ENCODE results near the gene SLC66A1.

SLC66A1 gene

DNA sequence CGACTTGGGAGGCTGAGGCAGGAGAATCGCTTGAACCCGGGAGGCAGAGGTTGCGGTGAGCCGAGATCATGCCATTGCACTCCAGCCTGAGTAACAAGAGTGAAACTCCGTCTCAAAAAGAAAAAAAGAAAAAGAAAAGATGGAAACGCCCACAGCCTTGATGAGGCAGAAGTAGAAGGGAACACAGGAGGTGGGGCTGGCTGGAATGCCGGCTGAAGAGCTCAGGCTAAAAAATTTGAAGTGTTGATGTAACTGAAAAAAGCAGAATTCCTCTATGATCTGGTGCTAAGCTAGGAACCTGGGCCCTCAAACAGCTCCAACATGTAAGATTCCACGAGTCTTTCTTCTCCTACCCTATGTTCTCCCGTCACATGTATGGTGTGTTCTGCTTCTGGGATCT lies 53.6 kb downstream of the SLC66A1 start:
- DNase-seq, result no peak

DNA sequence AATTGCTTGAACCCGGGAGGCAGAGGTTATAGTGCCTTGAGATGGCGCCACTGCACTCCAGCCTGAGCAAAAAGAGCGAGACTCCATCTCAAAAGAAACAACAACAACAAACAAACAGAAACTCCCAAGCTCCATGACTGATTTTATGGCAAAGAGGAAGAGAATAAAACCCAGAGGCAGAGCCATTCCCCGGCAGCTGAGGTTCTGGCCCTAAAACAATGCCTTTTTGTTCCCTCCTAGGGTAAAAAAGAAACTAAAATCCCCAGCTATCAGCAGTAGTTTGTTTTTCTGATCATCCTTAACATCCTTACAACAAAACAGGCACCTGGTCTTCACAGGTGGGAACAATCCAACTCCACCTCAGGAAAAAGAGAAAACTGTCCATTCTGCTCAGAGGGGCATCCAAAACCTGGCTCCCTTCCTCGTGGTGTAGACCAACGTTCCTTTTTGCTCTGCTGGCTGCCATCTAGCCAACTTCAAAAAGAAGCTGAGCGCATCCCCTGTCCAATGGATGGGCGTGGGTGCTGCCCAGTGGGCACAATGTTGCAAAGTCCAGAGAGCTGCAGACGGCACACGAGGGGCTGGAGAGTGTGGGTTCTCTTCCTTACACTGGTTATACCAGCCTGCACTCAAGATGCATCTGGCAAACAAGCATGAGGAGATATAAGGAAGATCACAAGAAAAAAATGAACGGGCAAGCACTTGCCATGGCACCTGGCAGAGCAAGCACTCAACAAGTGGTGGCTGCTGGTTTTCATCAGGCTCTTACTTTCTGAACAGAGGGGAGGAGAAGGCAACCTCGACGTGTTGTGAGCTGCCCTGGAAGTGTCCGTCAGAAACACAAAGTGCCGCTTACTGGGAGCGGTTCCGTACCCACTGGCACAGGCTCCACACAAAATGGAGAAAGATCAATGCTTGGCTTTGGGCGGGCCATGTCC lies 54.7 kb downstream of the SLC66A1 start:
- DNase-seq, result no peak

DNA sequence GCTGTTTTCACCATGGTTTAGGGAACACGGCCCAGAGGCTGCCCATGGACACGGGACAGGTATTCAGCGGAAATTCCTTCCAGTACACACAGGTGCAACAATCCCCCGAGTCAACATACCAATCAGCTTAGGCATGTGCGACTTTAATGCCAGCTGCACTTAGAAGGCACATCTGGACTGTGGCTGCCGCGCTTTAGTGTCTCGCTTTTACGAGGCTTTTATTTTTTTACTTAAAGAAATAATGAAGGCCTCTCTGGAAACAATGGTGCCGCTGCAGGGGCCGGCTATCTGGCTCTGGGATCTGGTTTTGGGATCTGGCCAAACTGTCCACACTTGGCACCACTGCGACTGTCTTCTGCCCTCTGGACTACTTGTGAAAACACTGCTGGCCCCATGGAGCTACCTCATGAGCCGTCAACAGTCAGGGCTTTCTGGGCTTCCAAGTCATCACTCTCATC lies 55.5 kb downstream of the SLC66A1 start:
- no peak for DNase-seq

DNA sequence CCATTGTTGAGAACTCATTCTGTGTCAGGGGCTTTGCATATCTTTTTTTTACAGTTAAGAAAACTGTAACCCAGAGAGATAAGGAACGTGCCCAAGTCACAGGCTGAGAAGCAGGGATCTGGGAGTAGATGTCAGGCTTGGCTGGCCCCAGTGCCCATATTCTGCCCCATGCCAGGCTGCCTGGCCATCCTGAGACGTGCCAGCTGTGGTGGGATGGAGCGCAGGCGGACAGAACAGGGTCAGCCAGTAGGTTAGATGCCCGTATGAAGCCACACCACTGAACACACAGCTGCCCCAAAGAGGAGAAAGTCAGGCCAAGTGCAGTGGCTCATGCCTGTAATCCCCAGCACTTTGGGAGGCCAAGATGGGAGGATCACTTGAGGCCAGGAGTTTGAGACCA lies 55.9 kb downstream of the SLC66A1 start:
- no peak for DNase-seq

DNA sequence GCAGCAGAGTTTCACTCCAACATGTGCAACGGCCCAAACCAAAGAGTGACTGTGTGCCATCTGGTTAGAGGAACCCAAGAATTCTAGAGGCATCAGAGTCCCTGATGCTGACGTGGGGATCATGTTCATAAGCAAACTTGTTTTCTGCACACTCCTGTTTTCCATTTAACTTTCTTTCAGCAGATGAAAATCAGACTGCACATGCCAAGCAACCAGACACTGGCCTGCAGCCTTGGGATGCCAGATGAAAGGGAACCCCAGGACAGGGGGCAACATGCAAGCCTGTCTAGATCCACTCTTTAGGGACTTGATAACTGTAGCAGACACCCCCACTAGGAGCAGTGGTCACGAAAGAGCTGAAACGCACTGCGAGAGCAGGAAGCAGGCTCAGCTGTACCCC lies 56.8 kb downstream of the SLC66A1 start:
- no peak for DNase-seq

DNA sequence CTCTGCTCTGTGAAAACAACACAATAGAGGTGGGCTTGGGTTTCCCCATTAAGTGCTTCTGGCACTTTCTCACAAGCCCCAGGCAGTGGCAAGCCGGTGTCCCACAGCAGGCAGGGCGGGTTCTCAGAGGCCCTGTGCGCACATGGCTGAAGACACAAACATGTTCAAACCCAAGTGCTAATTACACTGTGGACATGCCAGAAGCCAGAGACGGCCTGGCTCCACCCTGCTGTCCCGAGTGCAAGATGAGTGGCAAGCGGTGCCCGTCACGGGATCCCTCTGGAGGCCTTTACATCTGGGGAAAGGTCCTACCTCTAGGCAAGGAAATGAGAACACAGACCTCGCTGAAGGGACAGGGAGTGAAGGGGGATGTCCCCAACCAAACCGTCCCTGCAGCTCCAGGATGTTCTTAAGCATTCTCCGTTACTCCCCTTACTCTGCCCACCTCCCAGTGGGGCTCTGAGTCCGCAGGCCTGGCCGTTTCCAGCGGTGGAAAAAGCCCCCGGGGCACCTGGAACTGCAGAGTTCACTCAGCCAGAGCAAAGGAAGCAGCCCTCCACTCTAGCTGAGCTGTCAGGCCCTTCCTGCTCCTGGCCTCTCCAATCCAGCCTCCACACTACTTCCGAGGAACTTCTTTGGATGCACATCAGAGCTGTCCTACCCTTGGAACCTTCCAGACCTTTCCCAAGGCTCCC lies 57.4 kb downstream of the SLC66A1 start:
- DNase-seq, result no peak

DNA sequence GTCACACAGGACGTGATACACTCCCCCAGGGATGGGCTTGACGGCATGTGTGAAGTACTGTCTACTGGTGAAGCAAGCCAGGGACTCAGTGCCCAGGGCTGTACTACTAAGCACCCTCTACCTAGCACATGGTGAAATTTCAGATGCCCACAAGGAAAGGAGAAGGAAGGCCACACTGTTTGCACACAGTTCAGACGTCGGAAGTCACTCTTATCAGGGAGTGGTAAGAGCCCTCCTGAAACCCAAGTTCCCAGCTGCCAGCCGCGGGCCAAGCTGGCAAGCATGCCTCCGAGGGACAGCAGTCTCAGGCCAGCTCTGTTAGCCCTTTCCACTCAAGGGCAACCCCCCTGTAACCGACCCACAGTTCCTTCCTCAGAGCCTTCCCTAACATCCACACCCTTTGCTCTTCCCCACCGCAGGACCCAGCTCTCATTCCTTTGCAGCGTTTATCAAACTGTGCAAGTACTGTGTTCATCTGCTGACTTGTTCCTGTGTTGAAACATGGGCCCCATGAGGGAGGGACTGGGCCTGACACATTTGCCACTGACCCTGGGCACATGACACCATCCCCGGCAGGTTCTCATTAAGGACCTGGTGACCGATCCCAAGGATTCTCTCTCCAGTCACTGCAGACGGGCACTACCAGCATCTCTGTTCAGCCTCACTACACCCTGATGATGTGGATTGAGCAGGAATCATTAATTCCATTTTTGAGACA lies 58.5 kb downstream of the SLC66A1 start:
- DNase-seq, result no peak

DNA sequence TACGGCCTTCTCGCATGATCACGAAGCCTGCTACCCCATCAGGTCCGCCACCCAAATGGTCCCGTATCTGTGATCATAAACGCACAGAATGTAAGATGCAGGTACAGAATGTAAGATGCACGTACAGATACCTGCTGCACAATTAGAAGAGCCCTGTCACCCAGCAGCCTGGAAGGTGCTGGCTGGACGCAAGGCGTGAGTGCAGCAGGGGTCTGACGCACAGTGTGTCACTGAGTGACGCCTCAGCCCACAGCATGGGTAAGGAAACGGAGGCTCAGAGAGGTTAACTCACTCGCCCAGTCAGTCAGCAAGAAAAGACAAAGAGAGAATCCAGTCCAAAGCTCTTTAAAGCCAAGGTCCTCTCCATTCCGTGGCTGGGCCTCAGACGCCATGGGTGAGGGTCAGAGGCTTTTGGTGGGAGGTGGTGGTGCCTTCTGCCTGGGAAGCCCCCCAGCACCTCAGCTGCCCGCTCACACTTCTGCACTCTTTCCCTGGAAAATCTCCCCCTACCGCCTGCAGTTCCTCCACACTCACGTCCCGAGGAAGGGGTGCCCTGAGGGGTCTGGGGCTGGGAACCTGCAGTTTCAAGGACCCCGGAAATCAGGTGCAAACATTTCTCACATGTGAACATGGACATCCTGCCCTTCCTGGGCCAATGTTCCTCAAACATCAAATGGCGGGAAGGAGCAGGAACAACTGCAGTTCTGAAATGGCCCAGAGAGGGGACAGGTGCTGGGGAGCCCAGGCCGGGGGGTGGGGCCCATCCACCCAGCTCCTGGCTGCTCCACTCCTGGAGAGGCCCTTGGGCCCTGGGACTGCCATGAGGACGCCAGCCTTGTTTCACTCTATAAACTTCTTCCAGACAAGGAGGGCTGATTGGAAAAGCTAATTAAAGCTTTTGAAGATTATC lies 59.4 kb downstream of the SLC66A1 start:
- no peak for DNase-seq

DNA sequence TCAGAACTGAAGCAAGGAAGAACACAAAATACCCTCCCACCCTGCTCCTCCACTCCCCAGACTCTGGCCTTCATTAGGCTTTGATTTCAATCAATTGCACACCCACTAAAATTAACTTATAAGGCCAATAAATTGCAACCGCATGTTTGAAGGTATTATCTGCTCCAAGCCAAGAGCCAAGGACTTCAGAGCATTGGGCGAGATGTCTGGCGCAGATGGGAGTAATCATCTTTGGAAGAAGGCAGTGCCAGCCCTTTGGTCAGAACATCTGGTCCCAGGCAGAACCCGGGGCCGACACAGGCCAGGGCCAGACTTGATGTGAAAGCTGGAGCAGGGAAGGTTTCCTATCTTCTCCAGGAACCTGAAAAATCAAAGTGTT lies 60.0 kb downstream of the SLC66A1 start:
- DNase-seq, result no peak

DNA sequence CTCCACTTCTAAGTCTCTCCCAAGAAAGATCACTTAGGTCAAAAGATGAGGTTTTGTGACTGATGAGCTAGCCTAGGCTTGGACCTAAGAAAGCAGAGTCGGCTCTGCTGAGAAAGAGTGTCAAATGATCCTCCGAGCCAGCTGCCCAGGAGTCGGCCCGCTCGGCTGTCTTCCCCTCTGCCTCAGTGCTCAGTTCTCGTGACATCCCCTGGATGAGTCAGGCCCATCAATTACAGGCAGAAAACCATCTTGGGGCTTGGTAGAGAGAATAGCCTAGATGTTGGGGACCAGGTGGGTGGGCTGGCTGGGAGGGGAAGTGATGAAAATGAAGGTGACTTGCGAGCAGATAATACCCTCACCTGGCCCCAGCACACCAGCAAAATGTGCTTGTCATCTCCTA lies 60.5 kb downstream of the SLC66A1 start:
- no peak for DNase-seq

DNA sequence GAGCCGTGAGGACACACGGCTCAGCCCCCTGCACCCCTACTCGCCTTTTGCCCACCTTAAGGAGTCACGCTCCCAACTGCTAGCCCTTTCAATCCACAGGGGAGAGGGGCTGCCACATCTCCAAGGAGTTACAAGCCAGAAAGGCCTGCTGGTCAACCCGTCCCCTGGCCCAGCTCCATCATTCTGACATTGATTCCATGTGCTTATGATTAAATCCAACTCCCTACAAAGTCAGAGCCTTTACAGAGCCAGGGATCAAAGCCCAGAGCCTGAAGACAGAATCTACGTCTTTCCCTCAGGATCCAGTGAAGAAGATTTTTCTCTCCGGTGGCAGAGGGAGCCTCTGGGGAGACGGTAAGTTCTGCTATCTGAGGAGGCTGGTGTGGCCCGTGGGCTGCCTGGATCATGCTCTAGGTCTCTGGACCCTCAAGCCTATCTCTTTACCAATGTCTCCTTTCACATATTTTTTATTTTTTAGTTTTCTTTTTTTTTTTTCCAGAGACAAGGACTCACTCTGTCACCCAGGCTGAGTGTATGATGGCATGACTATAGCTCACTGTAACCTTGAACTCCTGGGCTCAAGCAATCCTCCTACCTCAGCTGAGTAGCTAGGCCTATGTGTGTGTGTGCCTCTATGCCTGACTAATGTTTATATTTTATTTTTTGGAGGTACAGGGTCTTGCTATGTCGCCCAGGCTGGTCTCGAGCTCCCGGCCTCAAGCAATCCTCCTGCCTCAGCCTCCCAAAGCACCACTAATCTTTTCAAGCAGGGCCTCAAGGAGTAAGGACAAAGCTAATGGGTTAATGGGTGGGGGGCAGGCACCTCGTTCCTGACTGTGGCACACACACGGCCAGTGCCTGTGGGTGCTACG lies 61.3 kb downstream of the SLC66A1 start:
- DNase-seq, result no peak

DNA sequence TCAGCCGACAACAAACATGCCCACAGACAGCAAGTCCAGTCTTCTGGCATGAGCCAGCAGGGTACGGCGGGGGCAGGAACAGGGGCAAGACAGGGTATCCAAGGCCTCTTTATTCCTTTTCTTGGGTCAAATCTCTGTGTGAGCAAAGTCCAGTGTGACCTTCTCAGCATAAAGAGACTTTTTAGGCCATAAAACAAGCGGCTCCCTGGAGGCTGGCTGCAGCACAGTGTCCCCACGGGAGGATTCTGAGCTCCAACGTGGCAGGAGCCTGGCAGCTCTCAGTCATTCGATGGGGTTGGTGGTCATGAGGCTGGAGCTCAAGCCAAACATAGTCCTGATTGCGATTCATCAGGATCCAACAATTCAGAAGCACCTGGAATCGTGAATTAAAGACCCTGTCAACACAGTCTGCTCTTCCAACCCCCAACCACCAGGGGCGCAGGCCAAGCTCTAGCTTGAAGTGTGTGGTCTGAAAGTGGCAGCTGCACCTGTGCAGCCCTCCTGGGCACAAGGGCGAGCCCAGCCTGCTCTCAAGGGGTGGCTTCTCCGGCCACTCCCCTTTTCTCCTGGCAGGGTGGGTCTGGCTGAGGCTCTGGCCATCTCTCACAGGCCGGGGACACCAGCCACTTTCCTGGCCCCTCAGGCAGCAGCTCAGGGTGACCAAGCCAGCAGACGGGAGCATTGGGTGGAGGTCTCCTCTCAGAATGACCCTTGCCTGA lies 62.1 kb downstream of the SLC66A1 start:
- no peak for DNase-seq

DNA sequence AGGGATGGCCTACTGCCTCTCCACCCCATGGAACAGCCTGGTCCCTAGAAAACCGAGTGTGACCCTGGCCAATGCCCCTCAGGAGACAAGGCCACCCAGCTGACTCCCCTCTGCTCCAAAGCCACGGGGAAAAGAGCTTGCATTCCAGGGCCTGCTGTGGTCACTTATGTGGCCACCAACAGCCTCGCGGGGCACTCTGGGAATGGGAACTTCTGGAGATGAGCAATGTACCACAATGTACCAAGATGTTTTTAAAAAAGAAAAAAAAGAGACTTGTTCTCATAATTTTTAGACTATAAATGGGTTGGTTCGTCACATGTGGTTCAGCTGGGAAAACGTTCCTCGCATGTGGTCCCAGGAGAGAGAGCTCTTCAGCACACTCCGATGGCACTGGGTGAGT lies 62.8 kb downstream of the SLC66A1 start:
- no peak for DNase-seq

DNA sequence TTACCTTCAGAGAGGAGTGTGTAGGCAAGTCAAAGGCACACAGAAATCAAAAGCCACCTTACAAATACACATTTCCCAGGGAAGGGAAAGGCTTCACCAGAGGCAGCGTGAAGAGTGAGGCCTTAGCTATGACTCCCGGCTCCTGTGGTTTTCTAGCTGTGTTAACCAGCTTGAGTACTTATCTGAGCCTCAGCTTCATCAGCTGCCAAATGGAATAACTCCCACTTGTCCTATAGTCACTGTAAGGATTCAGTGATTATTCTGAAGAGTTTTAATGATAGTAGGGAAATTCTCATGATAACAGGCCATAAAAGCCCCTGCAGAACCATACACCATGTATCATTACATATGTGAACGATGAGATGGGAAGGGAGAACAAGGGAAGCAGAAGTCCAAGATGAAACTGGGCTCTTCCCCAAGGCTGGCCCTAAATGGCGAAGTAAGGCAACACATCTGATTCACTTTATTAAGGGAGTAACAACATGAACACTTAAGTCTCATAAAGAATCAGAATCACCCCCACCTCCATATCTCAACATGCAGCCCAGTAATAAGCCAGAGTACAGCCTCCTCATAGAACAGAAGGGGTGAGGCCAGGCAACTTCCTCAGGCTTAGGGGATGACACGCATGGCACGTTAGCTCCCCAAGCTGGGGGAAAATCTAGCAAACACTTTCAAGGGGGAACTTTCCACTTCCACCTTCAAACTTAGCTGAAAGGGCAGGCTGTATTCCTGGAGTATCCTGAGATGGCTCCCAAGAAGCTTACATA lies 63.7 kb downstream of the SLC66A1 start:
- no peak for DNase-seq

DNA sequence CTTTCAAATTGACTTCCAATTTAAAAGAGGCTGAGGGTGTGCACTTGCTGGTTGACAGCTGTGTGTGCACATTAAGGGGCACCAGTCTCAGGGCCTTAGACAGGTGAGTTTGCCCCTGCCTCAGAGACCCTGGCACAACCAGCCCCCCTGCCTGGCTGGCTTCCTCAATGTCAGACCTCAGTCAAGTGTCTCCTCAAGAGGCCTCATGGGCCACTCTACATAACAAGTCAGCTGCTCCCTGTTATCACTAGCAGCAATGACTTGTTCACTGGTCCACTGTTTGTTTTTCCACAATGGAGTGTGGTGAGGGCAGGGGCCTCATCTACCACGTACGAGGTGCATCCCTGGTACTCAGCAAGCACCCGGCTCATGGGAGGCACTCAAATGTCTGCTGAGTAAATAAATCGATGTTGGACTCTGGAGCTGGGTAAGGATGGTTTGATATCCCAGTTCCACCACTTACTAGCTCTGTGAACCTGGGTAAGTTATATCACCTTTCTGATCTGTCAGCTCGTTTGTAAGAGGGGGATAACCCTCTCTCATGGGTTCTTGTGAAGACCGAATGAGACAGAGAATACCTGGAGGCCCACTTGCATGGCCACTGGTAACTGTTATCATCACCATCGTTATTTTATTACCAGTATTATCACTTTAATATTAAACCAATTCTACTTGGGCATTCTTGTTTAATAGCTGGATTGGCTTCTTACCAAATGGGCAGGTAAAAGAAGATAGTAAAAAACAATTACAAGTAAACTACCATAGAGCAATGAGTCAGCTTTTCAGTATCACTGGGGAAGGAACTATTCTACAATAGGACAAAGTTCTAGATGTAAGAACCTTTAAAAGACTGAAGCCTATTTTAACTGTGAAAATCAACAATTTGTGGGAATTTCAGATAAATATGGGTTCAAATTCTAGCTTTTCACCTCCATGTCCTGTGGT lies 64.6 kb downstream of the SLC66A1 start:
- DNase-seq, result no peak

DNA sequence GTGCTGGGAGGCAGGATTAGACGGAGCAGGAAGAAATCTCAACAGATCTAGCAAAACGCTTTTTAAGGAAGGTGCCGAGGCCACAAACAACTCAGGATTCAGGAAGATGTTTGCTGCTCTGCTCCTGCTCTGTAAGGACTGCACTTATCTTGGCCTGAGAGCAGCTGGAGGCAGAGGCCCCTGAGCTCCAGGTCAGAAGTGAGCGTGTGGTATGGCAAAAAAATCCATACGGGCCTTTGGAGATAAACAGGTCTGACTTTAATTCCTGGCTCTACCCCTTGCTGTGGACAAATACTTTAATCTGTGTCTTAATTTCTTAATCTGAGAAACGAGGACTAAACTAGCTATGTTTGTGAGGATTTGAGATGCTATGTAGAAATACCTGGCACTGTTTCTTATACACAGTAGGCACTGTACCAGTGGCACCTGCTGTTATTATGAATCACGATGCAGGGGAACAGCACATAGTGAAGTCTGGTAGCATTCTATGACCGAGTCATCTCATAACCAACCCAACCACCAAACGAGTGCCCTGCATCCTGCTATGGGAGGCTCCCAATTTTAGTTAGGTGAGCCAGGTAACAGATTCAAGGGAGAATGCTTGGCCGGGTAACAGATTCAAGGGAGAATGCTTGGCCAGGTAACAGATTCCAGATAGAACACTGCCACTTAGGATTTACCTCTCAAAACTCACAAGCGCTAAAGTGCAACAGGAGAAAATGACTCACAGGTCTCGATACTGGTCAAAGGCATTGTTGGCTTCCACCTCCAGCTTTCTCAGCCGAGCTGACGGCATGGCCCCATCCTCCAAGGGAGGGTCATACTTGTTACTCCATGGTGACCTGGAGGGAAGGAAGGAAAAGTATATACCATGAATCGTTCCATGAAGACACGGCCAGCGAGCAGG lies 65.9 kb downstream of the SLC66A1 start:
- no peak for DNase-seq

Data from stimulated activated CD4-positive, alpha-beta T cell treated with anti-CD3 and anti-CD28 coated beads, Interleukin-4, amount 100 ng/mL, for 1 hour (primary cell).